HL-60 (cell line): Measurements from ENCODE around the gene FAM204A.

Experiments
- DNase-seq, 2 experiments: peaks; one replicate each; pipeline ENCODE4 v3.0.0-alpha.2; 2010 to 2020; ENCODE audit warnings: low read depth in 1 of 2, low spot score in 1 of 2
- H3K27ac ChIP-seq: fragments of 250-450 bp; sonication (Bioruptor Pico); replicated peaks from 2 replicates; pipeline ENCODE4 v1.5.1; 2020; ENCODE audit warnings: mild to moderate bottlenecking, moderate library complexity
- H3K27me3 ChIP-seq: fragments of 250-450 bp; sonication (Bioruptor Pico); 2 replicates; pipeline ENCODE4 v1.5.1; 2021; ENCODE audit warnings: mild to moderate bottlenecking, moderate library complexity; ENCODE audit not compliant: insufficient read depth, poor library complexity, severe bottlenecking
- H3K4me3 ChIP-seq: replicated peaks from 2 replicates; pipeline ENCODE4 v1.5.1; 2011; ENCODE audit warnings: mild to moderate bottlenecking, control low read depth, low read length; ENCODE audit not compliant: insufficient read depth
- CTCF ChIP-seq: IDR thresholded peaks from one replicate; pipeline ENCODE4 v1.5.1; 2011; ENCODE audit warnings: low read length, control low read depth, inconsistent platforms; ENCODE audit not compliant: insufficient read depth
- GABPA ChIP-seq: IDR thresholded peaks from 2 replicates; pipeline ENCODE4 v1.6.1; 2012; ENCODE audit warnings: low read depth
- POLR2AphosphoS5 ChIP-seq: IDR thresholded peaks from 2 replicates; pipeline ENCODE4 v1.6.1; 2012; ENCODE audit warnings: low read depth
- REST ChIP-seq: IDR thresholded peaks from 2 replicates; pipeline ENCODE4 v1.6.1; 2012; ENCODE audit warnings: low read depth; ENCODE audit not compliant: insufficient replicate concordance
- SPI1 ChIP-seq: IDR thresholded peaks from 2 replicates; pipeline ENCODE4 v1.6.1; 2012; ENCODE audit warnings: low read depth, mild to moderate bottlenecking, borderline replicate concordance

Gene FAM204A

DNA sequence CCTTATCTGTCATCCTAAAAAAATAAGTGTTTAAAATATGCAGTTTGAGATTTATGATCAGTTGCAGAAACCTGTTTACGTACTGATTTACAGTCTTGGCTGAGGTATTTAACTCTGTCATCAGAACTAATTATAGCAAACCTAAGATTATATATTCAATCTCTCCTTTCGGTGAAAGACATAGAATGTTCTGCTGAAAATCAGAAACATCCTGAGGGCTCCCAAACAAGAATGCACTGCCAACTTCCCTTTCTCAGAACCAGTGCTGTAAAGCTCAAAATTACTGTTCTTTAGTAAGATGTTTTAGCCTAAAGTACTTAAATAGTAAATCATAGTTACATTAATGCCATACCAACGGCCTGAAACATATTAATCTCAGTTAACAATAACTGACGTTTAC is 34.3 kb downstream of the FAM204A start:
- TF ChIP-seq SPI1 (no peak), GABPA (no peak), CTCF (no peak), POLR2AphosphoS5 (no peak), REST (no peak)
- H3K27ac ChIP-seq, result no peak overlapping the region
- no peak for DNase-seq
- H3K4me3 ChIP-seq, result no peak overlapping the region
- no peaks in the 10 kb centered on the region for H3K27me3 ChIP-seq

DNA sequence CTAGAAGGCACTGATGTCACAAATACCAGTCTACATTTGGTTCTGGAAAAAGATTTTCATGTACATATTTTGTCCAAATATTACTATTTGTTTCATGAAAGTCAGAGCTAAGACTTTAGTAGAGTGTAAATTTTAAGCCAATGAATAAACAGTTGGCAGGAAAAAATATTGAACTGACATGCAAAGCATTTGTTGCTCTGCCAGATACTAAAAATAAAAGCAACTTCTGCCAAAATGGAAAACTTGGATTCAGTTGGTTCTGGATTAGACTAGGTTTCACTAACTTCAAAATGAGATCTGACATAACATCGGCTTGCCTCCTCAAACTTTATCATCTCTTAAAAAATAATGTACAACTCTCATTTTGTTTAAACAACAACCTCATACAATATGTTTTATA is 34.9 kb downstream of the FAM204A start:
- no peak overlapping the region for H3K27ac ChIP-seq
- TF ChIP-seq SPI1, result no peak
- TF ChIP-seq GABPA, result no peak
- TF ChIP-seq CTCF, result no peak
- no peak for TF ChIP-seq POLR2AphosphoS5
- no peak for TF ChIP-seq REST
- no peak overlapping the region for H3K4me3 ChIP-seq
- H3K27me3 ChIP-seq, result no peaks in the 10 kb centered on the region
- DNase-seq, result no peak

DNA sequence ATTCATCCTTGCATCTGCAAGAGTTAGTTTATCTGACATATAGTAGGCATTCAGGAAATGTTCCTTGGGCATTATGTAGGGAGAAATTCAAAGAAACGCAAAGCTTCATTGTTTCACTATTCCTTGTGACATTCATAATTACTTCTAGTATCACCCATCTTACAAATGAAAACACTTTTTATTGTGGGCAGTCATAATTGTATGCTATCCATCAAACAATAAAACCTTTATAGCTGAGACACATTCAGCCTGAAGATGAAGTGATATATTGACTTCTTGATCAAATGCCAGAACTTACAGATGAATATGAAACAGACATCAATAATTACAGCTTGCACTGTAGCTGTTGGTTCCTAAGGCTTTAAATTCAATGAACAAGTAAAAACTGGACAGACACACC is 36.4 kb downstream of the FAM204A start:
- DNase-seq, result no peak
- Histone ChIP-seq H3K27ac (no peak overlapping the region), H3K27me3 (no peaks in the 10 kb centered on the region), H3K4me3 (no peak overlapping the region)
- TF ChIP-seq REST, result no peak
- no peak for TF ChIP-seq SPI1
- TF ChIP-seq CTCF, result no peak
- TF ChIP-seq GABPA, result no peak
- no peak for TF ChIP-seq POLR2AphosphoS5
